HG03457 (cell line): Measurements from ENCODE around the gene HMX1.

Experiments used
- ATAC-seq: cut with Tn5 transposase; IDR thresholded peaks from one replicate; pipeline ENCODE4 v1.9.1; 2021; ENCODE audit warnings: moderate number of reproducible peaks; ENCODE audit not compliant: unreplicated experiment

Gene HMX1

DNA sequence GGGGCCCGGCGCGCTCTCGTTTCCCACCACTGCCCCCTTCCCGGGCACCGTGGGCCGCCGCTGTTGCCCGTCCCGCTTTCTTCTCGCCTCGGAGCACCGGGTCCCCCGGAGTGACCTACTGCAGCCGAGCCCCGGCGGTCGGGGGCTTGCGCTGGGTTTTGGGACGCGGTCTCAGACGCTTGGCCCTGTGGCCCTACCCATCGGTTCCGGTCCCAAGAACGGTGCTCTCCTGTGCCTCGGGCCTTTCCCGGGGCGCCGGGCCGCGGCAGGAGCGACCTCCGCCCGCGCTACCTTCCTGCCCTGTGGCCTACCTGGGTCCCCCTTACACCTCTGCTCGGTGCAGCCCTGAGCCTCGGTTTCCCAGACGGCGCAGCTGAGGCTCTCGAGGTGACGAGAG, 21.6 kb upstream of the HMX1 start:
- no peak for ATAC-seq

GRCh38 chr4:8892556-8893226, 21.1 kb upstream of the HMX1 start:
- no peak for ATAC-seq

- no peak for ATAC-seq
These were observed 20.3 kb upstream of the HMX1 start for GRCh38 chr4:8891646-8892555.

- no peak for ATAC-seq
These were observed 19.6 kb upstream of the HMX1 start for GRCh38 chr4:8891255-8891645.

GRCh38 chr4:8888856-8889255, 17.2 kb upstream of the HMX1 start:
- no peak for ATAC-seq

GRCh38 chr4:8886612-8887406, 15.2 kb upstream of the HMX1 start:
- ATAC-seq: no peak

- no peak for ATAC-seq
These were observed 10.6 kb upstream of the HMX1 start for GRCh38 chr4:8882239-8882638.

DNA sequence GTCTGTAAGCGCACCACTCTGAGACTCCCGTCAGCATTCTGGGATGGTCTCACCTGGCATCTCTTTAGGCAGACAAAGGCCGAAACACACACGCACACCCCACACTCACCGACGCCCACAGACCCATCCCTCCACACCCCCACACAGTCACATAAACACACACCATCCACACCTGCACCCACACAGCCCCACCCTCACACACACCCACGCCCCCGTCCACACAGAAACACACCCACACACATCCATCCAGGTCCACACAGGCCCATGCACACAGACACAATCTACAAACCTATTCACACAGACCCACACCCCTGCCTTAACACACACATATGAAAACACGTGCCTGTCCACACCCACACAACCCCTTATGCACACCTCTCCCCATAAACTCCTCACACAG, 9.2 kb upstream of the HMX1 start:
- ATAC-seq: no peak

DNA sequence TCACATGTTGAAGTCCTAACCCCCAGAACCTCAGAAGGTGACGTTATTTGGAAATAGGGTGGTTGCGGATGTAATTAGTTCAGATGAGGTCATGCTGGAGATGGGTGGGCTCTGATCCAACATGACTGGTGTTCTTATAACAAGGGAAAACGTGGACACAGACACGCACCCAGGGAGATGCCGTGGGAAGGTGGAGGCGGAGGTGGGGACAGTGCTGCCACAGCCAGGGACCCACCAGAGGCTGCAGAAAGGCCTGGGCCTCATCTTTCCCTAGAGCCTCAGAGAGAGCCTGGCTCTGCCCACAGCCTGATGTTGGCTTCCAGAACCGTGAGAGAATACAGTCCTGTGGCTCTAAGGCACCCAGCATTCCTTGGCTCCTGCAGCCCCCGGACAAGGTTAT, 7.9 kb upstream of the HMX1 start:
- ATAC-seq: no peak

GRCh38 chr4:8878421-8878820, 6.8 kb upstream of the HMX1 start:
- no peak for ATAC-seq

DNA sequence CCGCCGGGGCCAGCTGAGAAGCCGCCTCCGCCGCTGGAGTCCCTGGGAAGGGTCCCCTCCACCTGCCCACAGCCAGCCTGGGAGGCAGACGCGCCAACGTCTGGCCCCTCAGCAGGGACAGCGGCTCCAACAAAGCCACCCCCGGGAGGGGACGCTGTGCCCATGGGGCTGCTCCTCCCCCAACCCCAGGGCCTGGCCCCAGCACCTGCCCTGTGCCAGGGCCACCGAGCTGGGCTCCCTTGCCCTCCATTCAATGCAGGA, 6.1 kb upstream of the HMX1 start:
- ATAC-seq: no peak

- no peak for ATAC-seq
These were observed 5.5 kb upstream of the HMX1 start for GRCh38 chr4:8876982-8877779.

GRCh38 chr4:8874896-8875680, 3.4 kb upstream of the HMX1 start:
- no peak for ATAC-seq

DNA sequence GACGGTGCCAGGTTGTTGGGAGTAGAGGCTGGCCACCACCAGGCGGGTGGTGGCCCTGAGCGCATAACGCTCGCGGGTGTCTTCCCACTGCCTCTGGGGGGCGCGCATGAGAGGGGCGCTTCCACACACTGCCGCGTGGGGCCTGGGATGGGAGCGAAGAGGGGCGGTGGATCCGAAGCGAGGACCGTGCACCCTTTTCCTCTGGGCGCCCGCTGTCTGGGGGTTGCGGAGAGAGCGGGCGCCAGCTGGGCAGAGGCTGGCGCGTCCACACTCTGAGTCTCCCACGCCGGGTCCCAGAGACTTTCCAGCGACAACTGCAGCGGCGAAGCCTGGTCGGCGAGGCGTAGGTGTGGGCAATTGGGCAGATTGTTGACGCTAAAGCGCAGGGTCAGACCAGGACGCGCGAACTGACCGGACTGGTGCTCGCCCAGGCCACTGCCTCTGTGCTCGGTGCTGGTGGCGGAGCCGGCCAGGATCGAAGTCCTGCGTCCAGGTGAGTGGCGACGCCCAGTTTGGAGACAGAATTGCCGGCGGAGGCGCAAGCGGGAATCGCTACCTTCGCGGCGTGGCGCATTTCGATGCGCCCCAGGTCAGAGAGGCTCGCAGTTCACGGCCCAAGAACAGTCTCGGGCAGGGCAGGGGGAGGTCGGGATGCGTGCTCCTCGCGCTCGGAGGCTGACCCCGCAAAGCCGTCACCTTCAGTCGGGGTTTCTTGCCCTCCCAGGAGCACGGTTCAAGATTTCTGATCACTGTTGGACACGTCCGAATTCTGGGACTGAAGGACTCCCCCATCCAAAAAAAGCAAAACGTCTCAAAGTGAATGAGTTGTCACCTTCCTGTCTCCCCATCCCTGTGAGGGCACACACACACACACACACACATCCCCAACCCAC, 2.6 kb upstream of the HMX1 start:
- ATAC-seq: no peak

DNA sequence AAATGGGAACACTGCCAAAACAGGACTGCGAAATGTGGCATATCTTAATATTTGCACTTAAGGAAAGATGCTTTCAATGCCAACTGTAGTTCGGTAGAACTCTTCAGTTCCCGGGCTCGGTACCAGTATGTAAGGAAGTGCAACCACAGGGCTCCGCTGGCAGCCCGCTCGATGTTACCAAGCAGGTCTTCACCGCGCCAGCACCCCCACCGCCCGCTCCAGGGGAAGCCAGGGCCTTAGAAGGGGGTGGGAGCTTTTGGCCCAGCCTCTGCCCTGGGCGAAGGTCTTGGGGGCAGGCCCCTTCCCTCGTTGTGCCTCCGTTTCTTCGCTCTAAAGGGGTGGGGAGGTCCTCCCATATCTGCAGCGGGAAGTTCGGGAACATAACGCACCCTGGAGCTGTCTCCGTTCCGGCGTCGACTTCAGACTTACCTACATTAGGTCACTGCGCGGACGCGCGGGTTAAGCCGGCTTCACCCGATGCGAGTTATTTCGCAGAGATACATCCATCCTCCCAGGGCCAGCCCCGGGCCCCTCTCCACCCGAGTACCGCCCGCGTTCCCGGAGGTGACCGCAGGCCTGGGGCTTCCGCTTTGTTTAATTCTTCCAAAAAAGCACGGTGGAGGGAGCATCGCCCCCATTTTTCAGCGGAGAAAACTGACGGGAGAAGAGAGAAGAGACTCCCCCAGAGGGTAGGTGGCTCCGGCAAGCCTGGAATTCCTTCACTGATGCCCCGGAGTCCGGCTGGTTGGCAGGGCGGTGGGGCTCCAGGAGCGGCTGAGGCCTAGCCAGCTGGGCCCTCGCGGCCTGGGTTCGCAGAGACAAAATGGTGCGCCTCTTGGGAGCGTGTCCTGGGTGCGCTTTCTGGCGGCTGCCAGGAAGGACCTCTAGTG, 1.0 kb upstream of the HMX1 start:
- ATAC-seq: no peak

DNA sequence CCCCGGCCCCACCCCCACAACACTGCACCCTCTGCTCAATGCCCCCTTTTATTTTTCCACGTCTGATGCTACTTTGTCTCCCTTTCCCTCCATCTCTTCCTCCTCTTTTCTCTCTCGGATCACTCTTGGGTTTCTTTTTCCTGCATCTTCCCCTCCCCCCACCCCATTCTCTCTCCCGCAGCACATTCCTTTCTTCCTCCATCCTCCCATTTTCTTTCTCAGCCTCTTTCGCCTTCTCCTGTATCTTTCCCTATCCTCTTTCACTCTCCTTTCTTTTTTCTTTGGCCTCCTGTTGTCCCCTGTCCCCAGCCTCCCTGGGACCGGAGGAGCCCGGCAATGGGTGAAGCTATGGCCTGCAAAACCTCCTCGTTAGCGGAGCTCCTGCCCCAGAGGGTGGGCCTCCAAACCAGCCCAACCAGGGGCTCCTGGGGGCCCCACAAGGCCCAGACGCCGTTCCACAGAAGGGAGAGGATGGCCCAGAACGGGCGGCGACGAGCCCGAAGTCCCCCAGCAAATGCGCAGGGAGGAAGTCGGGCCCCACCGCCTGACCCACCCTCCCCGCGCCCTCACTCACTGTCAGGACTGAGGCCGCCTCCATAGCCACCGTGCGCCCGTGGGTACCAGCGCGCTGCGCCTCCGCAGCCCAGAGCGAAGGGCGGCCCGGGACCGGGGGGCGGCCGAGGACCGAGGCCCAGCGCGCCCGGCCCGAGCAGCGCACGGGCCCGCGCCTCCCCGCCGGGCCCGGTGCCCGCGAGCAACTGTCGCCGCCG, 807 bp downstream of the HMX1 start:
- ATAC-seq: no peak

GRCh38 chr4:8869898-8870646, 1.6 kb downstream of the HMX1 start:
- no peak for ATAC-seq
